HL-60/S4 (cell line): ENCODE results near the gene CCDC57.
"Not testable (repeated sequence)": the region's sequence is repeated elsewhere in the genome, so short reads cannot be mapped to it uniquely, and the experiment has no call there.

Experiments
- in situ Hi-C: fragments of 300-500 bp; cut with MboI; formaldehyde crosslinking; loops from 2 replicates; pipeline ENCODE4 v1.14.3; 2022; ENCODE audit warnings: low sequenced_read_pairs

The CCDC57 gene, protein sequence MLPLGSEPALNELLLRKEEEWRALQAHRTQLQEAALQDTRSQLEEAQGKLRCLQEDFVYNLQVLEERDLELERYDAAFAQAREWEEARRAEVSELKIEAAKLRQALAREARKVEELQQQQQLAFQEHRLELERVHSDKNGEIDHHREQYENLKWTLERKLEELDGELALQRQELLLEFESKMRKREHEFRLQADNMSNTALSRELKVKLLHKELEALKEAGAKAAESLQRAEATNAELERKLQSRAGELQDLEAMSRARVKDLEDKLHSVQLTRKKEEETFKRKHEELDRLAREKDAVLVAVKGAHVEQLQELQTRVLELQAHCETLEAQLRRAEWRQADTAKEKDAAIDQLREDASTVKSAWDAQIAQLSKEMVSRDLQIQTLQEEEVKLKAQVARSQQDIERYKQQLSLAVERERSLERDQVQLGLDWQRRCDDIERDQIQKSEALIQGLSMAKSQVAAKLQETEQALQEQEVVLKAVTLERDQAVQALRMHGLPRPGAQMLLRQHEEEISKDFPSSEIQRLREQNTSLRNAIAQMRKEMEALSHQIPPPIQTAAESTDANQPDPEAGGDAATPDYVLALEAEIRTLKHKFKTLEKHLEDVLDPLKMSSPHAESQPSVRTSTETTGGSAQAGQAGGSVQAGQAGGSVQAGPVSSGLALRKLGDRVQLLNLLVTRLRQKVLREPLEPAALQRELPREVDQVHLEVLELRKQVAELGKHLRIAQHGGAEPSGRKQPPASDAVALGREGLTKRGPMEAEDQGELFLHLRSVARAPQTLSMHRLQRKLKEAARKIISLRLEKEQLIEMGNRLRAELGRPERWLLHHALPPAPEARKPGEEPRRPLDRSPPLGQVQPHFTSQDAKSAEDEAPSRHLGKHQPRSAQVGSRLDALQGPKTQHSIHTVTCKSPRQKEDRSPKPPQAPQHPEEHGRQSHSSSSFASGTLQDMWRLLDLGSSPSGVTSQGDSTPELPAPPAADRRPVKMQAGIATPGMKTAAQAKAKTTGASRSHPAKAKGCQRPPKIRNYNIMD

DNA sequence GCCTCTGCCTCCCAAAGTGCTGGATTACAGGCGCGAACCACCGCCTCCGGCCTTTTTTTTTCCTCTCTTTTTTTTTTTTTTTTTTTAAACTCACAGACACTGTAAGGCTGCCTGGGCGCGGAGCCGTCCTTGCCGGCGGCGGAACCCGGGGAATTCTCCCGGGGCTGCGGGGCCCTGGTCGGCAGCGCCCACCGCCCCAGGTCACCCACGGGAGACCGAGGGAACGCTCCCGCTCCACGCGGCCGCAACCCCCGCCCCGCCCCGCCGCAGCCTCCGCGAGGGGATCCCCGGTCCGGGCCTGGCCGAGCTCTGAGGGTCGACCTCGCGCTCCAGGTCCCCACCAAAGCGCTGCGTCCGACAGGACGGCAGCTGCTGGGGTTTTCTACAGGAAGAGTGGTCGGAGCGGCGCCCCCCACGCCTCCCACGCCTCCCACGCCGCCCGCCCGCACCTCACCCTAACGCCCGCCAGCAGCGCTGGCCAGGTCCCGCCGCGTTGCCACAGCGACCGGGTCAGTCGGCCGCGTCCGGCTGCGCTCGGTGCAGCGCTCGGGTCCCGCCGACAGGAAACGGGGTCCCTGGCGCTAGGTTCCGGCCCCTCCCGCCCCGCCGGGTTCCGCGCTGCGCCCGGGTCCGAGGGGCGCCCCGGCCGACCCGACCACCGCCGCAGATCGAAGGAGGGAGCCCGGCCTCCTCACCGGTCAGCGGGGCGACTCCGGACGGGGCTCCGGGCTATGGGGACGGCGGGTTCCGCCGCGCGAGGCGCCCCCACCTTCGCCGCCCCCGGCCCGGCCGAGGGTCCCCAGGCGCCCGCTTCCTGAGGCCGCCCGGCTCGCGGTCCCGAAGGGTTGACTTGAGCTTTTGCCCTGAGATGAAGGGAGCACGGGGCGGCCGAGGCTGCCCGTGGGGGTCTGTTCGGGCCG, at the start of gene CCDC57:
TSS of gene CCDC57 (minus strand) at position 512 of the 920 bp plus-strand sequence. CDS start 10,898 bp downstream, outside the sequence.
- in situ Hi-C loops: no loop called here

DNA sequence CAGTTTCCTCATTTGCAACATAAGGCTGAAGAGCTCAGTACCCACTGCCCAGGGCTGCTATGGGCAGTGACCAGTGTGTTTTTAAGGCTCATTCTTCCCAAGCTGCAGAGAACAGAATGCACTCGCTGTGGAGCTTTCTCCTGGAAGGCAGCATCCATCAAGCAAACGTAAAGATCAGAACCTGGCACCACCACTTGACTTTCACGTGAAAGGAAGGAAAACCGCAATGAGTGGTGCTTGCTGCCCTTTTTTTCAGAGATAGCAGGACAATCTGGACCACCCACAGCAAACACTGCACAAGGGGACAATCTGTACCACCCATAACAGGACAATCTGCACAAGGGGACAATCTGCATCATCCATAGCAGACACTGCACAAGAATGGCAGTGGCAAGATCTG, 49.7 kb upstream of the CCDC57 start:
- in situ Hi-C loops: no loop called here

DNA sequence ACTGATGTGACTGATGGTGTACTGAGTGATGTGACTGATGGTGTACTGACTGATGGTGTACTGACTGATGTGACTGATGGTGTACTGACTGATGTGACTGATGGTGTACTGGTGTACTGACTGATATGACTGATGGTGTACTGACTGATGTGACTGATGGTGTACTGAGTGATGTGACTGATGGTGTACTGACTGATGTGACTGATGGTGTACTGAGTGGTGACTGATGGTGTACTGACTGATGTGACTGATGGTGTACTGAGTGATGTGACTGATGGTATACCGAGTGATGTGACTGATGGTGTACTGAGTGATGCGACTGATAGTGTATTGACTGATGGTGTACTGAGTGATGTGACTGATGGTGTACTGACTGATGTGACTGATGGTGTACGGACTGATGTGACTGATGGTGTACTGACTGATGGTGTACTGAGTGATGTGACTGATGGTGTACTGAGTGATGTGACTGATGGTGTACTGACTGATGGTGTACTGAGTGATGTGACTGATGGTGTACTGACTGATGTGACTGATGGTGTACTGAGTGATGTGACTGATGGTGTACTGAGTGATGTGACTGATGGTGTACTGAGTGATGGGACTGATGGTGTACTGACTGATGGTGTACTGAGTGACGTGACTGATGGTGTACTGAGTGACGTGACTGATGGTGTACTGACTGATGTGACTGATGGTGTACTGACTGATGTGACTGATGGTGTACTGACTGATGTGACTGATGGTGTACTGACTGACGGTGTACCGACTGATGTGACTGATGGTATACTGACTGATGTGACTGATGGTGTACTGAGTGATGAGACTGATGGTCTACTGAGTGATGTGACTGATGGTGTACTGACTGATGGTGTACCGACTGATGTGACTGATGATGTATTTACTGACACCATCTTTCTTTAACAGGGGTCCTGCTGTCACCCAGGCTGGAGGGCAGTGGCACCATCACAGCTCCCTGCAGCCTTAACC, 47.6 kb upstream of the CCDC57 start:
- in situ Hi-C loops: not testable (repeated sequence)

DNA sequence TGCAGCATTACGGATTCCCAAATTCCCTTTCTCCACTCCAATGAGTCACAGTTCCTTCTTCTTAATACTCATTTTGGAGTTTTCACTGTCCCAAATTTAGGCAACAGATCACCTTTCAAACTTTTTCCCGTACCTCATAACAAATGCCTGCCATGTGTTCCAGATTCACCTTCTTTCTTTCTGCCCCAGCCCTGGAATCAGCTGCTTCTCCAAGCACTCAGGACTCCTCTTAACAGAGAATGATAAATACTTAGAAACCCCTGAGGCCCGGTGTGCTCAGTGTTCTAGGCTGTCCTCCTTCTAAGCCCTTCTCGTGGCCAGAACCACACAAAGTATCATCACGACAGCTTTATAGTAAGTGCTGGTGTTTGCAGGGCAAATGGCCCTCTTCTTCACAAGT, 45.9 kb upstream of the CCDC57 start:
- in situ Hi-C loops: no loop called here

DNA sequence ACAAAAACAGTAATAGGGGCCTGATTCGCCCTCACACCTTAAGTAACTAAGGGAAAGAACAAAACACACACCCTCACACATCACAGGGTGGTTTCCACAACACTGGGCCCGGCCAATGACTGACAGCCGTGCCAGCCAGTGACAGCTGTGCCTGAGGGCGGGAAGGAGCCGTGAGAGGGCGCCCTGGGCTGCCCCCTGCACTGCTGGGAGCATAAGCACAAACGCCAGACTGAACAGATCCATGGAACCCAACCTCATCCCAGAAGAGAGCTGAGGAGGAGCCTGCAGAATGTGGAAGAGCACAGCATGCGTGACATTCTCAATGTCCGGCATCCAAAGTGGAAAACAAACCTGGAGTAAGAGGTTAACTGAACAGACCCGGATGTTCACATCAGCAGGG, 44.8 kb upstream of the CCDC57 start:
- in situ Hi-C loops: no loop called here

DNA sequence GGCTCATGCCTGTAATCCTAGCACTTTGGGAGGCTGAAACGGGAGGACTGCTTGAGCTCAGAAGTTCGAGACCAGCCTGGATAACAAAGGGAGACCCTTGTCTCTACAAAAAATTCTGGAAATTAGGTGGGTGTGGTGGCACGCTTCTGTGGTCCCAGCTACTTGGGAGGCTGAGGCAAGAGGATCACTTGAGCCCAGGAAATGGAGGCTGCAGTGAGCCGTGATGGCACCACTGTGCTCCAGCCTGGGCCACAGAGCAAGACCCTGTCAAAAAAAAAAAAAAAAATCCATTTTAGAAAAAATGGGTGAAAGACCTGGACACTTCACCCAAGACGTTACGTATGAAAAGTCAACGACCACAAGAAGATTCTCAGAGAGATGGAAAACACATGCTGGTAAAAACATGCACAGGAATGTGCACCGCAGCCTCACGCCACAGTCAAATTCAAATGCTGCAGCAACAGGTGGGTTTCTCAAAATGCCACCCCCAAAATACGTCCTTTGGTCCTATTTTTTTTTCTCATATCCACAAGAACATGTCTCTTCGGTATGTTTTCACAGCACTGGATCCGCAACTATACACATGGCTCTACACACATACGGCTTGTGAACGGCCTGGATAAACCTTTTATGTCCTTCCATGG, 43.7 kb upstream of the CCDC57 start:
- in situ Hi-C loops: no loop called here

DNA sequence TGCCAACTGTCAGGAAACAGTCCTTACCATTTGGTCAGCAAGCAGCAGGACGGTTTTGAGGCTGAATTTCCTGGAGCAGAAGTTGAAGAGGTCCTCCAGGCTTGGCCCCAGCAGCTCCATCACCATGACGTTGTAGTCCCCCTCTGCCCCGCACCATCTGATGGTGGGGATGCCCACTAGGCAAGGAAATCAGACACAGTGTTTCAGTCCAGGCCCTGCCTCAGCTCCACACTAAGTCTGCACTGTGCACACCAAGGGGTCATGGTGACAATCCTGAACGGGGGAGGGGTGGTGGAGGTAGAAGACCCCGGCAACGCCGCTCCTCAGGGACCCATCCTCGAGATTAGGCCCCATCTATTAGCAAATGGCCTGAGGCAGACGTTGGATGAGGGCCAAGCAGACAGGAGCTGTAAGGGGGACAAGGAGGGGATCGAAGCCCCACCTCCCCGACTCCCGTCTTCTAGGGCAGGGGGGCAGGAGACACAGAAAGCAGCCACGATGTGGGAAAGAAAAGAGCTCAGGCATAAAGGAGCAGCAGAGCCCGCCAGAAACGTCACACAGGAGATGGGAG, 42.8 kb upstream of the CCDC57 start:
- in situ Hi-C loops: no loop called here

DNA sequence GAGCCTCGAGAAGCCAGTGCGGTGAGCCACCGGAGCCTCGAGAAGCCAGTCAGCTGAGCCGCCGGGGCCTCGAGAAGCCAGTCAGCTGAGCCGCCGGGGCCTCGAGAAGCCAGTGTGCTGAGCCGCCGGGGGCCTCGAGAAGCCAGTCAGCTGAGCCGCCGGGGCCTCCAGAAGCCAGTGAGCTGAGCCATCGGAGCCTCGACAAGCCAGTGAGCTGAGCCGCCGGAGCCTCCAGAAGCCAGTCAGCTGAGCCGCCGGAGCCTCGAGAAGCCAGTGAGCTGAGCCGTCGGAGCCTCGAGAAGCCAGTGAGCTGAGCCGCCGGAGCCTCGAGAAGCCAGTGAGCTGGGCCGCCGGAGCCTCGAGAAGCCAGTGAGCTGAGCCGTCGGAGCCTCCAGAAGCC, 42.1 kb upstream of the CCDC57 start:
- in situ Hi-C loops: not testable (repeated sequence)

DNA sequence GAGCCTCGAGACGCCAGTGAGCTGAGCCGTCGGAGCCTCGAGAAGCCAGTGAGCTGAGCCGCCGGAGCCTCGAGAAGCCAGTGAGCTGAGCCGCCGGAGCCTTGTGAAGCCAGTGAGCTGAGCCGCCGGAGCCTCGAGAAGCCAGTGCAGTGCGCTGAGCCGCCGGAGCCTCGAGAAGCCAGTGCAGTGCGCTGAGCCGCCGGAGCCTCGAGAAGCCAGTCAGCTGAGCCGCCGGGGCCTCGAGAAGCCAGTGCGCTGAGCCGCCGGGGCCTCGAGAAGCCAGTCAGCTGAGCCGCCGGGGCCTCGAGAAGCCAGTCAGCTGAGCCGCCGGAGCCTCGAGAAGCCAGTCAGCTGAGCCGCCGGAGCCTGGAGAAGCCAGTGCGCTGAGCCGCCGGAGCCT, 41.5 kb upstream of the CCDC57 start:
- in situ Hi-C loops: not testable (repeated sequence)

DNA sequence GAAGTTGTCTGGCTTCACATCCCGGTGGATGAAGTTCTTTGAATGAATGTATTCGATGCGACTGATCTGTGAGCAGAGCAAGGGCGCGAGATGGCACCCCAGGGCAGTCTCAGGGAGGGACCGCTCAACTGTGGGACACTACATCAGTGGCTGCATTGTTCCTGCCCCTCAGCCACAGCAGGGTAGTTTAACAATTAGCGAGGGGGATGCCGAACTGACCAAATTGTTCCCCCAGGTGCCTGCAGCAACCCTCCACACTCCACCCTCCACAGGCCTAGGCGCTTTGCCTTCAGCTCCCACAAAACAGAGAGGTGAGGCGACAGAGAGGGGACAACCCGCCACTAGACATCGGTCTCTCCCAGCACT, 40.5 kb upstream of the CCDC57 start:
- in situ Hi-C loops: no loop called here

DNA sequence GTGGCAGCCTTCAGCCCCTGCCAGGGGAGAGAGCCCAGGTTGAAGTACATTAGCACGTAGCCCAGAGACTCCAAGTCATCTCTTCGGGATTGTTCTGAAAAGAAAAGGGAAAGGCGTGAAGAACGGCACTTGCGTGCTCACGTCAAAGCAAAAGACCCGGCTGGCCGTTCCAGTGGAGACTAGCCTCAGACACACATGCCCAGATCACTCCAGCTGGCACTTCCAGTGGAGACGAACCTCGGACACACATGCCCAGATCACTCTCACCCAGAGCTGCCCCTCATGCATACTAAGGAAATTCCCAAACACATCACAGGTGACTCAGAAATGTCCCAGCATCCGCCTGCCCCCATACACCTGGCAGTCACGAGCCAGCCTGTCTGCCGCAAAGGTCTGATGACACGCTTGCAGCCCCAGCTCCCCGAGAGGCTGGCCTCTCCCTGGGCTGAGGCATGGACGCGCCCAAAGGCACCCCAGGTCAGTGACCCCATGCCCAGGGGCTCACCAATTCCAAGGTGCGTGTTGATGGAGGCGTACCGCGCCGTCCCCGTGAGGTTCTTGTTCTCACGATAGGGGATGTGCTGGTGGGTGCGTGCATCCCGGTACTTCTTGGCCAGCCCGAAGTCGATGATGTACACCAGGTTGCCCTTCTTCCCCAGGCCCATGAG, 40.0 kb upstream of the CCDC57 start:
- in situ Hi-C loops: no loop called here

DNA sequence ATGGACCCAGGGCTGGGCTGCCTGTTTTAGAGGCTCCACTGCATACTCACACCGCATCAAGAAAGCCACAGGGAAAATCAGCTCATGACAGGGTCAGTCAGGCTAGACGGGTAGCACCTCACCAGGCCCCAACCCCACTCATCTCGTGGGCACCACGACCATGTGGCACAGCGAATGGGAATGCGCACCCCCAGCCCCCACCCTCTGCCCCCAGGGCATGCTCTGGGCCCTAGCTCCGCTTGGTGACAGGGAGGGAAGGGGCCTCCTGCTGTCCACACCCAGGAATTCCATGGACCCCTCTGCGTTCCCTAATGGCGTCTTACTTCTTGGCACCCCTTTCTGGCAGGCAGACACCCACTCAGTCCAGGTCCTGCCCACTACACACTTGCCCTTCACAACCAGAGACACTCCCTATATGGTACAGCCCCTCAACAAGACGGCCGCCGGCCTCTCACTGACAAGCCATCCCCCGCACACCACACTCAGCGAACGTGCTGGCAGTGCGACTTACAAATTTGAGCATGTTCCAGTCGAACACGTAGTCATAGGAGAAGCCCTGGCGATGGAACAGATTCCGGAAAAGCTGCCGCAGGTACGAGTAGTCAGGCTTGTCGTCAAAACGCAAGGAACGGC, 38.3 kb upstream of the CCDC57 start:
- in situ Hi-C loops: no loop called here

DNA sequence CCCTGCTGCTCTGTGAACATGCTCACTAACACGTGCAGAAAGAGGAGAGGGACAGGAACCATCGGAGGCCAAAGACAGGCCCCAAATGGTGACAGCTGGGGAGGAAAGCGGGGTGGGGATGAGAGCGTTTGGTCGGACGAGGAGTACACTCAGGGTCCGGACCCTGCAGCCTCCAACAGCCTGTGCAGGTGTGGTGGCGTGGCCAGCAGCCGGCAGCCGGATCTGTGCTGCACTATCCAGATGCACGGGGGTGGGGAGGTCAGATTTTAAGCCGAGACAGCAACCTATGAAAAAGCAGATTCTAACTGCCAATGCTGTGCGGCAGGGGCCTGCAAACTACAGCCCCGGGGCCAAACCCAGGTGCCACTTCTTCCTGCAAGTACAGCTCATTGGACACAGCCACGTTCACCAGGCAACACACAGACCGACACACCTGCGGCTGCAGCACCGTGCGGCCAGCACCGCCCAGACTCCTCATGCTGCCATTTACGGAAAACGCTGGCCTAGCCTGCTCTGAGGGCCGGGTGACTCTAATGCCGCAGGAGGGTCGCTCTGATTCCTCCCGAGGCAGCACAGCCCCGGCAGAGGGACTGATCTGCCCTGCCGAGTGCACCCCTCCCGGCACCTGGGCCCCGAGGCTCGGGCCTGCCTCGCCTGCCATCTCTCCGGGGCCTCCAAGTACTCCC, 37.4 kb upstream of the CCDC57 start:
- in situ Hi-C loops: loop anchor here (10.0 kb wide), 1 partner anchor 75 kb away; no protein-coding TSS in a partner anchor

DNA sequence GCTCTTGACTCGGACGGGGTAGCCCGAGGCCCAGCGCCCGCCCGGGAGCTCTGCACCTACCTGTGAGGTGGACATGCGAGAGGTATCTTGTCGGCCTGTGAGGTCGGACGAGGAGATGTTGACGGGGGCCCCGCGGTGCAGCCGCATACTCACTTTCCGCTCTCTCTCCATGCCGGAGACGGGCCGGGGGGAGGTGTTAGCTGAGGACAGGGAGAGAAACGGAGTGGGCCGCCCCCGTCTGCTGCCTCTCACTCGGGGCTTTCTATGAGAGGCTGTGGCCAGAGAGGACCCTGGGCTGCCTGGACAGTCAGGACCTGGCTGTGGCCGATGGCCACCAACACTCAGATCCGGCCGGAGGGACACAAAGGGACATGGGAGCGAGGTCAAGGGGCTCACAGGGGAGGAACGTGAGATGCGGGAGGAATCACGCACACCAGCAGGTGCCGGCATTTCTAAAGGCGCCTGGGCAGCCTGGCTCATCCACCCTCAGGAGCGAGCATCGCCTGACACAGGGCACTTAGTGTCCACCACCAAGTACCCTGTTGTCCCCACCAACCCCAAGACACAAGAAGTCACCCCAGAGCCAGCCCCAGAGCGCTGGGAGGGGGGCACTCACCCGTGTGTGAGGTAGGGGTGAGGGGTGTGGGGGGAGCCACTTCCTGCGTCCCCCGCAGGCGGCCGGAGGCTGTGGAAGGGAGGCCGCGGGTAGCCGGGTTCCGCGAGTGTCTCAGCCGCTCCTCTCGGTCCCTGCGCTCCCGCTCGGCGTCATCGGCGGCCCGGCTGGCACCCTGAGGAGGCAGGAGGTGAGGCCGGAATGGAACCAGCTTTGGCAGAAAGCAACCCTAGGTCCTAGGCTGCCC, 36.4 kb upstream of the CCDC57 start:
- in situ Hi-C loops: loop anchor here (10.0 kb wide), 1 partner anchor 76 kb away; no protein-coding TSS in a partner anchor

DNA sequence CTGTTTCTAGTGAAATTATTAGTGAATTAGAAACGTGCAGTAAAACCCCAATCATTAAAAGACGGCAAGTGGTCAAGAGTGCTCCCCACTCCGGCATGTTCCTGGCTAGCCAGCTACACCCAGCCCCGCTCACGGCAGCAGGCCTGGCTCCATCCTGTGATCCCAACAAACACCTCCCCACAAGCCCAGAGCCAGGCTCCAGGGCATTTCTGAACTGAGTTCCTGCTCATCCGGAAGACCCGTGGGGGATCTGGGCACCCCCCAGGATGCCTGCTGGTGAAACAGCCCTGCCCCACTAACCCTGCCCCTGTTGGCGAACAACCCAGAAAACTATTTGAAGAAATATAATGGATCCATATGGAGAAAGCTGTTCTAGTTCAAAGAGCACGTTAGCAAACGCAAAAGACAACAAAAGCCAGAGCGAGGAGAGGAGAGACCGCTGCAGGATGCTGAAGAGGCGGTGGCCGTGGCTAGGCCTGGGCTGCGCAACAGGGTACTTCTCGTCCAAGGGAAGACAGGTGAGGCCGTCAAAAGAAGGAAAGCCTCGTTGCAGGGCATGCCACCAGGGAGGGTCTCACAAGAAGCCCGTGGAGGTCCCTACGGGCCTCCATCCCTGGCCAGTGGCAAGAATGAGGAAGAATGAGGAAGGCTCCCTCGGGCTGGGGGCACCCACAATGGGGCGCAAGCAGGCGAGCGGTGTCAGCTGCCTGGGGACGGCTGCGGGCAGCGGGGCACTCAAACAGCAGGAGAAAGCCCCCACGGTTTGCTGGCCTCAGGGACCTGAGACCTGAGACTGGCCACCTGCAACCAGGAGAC, 35.4 kb upstream of the CCDC57 start:
- in situ Hi-C loops: loop anchor here (10.0 kb wide), 1 partner anchor 77 kb away; no protein-coding TSS in a partner anchor
